ENCODE results near the gene CNOT6. TPM values are rescaled to one million over a fixed set of nuclear protein-coding genes. Genes with fewer than 3 reads are reported as not detected.

Gene CNOT6
- total RNA-seq, 1 experiment from 2014 or later, result 59.1 TPM

GRCh38 chr5:180627386-180628120 lies 133.4 kb downstream of the CNOT6 start:
- RAD21 ChIA-PET (ENCODE audit: low non-redundant PET in 1 of 2, low total read pairs in 2 of 2, uncharacterized antibody in 2 of 2, unreplicated experiment in 2 of 2), result no interaction called here
- Histone ChIP-seq H3K9me2 (ENCODE audit: insufficient read depth) (no peaks in the 10 kb centered on the region), H3K4me1 (ENCODE audit: control insufficient read depth in 1 of 2, insufficient read depth in 2 of 2, low read length in 2 of 2) (no peaks in the 10 kb centered on the region), H3K4me3 (replicated peaks in 1 of 2; ENCODE audit: low read depth in 1 of 2, low read length in 2 of 2) (no peak overlapping the region), H3K36me3 (ENCODE audit: control insufficient read depth in 1 of 2, insufficient read depth in 2 of 2, low read length in 2 of 2) (no peaks in the 10 kb centered on the region), H3K27ac (ENCODE audit: low read depth, low read length) (no peak overlapping the region), H3K79me2 (ENCODE audit: insufficient read depth, low read length) (no peaks in the 10 kb centered on the region), H2AFZ (ENCODE audit: low read depth, low read length, poor library complexity, severe bottlenecking) (no peak overlapping the region), H3K27me3 (ENCODE audit: insufficient read depth, low read length) (no peaks in the 10 kb centered on the region), H3K4me2 (ENCODE audit: low read length) (no peak overlapping the region), H3K9me3 (ENCODE audit: control insufficient read depth in 1 of 2, insufficient read depth in 1 of 2, low read depth in 1 of 2, low read length in 2 of 2) (no peaks in the 10 kb centered on the region), H4K20me1 (ENCODE audit: insufficient read depth) (no peaks in the 10 kb centered on the region), H3K9ac (ENCODE audit: low read length) (no peak overlapping the region)
- TF ChIP-seq, protein P1, sequence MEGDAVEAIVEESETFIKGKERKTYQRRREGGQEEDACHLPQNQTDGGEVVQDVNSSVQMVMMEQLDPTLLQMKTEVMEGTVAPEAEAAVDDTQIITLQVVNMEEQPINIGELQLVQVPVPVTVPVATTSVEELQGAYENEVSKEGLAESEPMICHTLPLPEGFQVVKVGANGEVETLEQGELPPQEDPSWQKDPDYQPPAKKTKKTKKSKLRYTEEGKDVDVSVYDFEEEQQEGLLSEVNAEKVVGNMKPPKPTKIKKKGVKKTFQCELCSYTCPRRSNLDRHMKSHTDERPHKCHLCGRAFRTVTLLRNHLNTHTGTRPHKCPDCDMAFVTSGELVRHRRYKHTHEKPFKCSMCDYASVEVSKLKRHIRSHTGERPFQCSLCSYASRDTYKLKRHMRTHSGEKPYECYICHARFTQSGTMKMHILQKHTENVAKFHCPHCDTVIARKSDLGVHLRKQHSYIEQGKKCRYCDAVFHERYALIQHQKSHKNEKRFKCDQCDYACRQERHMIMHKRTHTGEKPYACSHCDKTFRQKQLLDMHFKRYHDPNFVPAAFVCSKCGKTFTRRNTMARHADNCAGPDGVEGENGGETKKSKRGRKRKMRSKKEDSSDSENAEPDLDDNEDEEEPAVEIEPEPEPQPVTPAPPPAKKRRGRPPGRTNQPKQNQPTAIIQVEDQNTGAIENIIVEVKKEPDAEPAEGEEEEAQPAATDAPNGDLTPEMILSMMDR (IDR thresholded peaks at IDR 0.05 in 2 of 3, conservative IDR thresholded peaks at IDR 0.05 in 1 of 3; ENCODE audit: borderline replicate concordance in 1 of 3, insufficient read depth in 1 of 3, low read depth in 2 of 3, low read length in 2 of 3), result no peak
- intact Hi-C loops (cut with micrococcal nuclease), result no loop called here
- POLR2A ChIA-PET, result no interaction called here
- no TSS peak for BruUV-seq (replicated peaks)
- no peak for DNase-seq (ENCODE audit: low read depth, low spot score)
- CTCF ChIA-PET, result no interaction called here
- no peak for ATAC-seq

Other genes with a start within 250 kb of the CNOT6 start
- gene MAPK9, start 202.3 kb upstream of the CNOT6 start, total RNA-seq (2021; ENCODE audit: unreplicated experiment), result 43.4 TPM
- 16.1 TPM for gene GFPT2, start 141.0 kb upstream of the CNOT6 start, total RNA-seq (2021; ENCODE audit: unreplicated experiment)
- not detected for gene SCGB3A1, start 97.1 kb downstream of the CNOT6 start, total RNA-seq (2021; ENCODE audit: unreplicated experiment)
- gene FLT4, start 155.2 kb downstream of the CNOT6 start, total RNA-seq (2021; ENCODE audit: unreplicated experiment), result 0.17 TPM
- not detected for gene OR2Y1, start 245.7 kb downstream of the CNOT6 start, total RNA-seq (2021; ENCODE audit: unreplicated experiment)

Measured in HCT116 (cell line).